Measurements from ENCODE around the gene ERBB4.

- TF ChIP-seq CTCF (IDR thresholded peaks at IDR 0.05) (no peak), POLR2A (IDR thresholded peaks at IDR 0.05) (no peak)
Measured at GRCh38 chr2:211447548-211447947, 1091.1 kb downstream of the ERBB4 start.

All from esophagus squamous epithelium (tissue), 4 donors.